Central memory CD8-positive, alpha-beta T cell (primary cell): ENCODE measurements around the gene ADORA2A.
A peak's percentile ranks its signal among the peaks of the same experiment; 100 is the strongest.

Experiments
- ATAC-seq: fragments of 150-1000 bp; cut with Tn5 transposase; replicated peaks from 2 replicates; pipeline ENCODE4 v1.10.0; 2022; ENCODE audit warnings: mild to moderate bottlenecking, moderate FRiP score, moderate number of reproducible peaks; ENCODE audit not compliant: poor library complexity, severe bottlenecking; ENCODE audit errors: extremely low read depth
- DNase-seq, 2 donors: peaks; one replicate each; pipeline ENCODE4 v3.0.0; 2021; ENCODE audit warnings: low spot score in 2 of 2
- H3K27ac Mint-ChIP-seq: one replicate; pipeline ENCODE4 v1.8.0; 2022; ENCODE audit warnings: low read depth, mild to moderate bottlenecking, moderate library complexity, mixed read lengths
- H3K27me3 Mint-ChIP-seq: one replicate; pipeline ENCODE4 v1.8.0; 2022; ENCODE audit warnings: mixed read lengths
- H3K36me3 Mint-ChIP-seq: one replicate; pipeline ENCODE4 v1.8.0; 2022; ENCODE audit warnings: mild to moderate bottlenecking, moderate library complexity, mixed read lengths; ENCODE audit not compliant: insufficient read depth
- H3K4me1 Mint-ChIP-seq: one replicate; pipeline ENCODE4 v1.8.0; 2022; ENCODE audit warnings: mixed read lengths
- H3K4me3 Mint-ChIP-seq: one replicate; pipeline ENCODE4 v1.8.0; 2022; ENCODE audit warnings: mild to moderate bottlenecking, moderate library complexity, mixed read lengths
- H3K9me3 Mint-ChIP-seq: one replicate; pipeline ENCODE4 v1.8.0; 2022; ENCODE audit warnings: mixed read lengths

The ADORA2A gene

GRCh38 chr22:24414984-24415945, 12.1 kb upstream of the ADORA2A start:
- Mint-ChIP-seq H3K4me3 (no peak overlapping the region), H3K4me1 (peaks cover 5% of the 10 kb centered on the region), H3K27ac (no peak overlapping the region), H3K9me3 (no peaks in the 10 kb centered on the region), H3K27me3 (no peaks in the 10 kb centered on the region), H3K36me3 (peaks cover 19% of the 10 kb centered on the region)
- DNase-seq = no peak
- ATAC-seq = no peak

GRCh38 chr22:24416095-24416494, 11.3 kb upstream of the ADORA2A start:
- Mint-ChIP-seq H3K4me3 (no peak overlapping the region), H3K27ac (no peak overlapping the region), H3K4me1 (peaks cover 3% of the 10 kb centered on the region), H3K9me3 (no peaks in the 10 kb centered on the region), H3K36me3 (peaks cover 19% of the 10 kb centered on the region), H3K27me3 (no peaks in the 10 kb centered on the region)
- ATAC-seq (no peak), DNase-seq (no peak)

GRCh38 chr22:24416611-24417010, 10.8 kb upstream of the ADORA2A start:
- Mint-ChIP-seq H3K9me3 (no peaks in the 10 kb centered on the region), H3K27ac (no peak overlapping the region), H3K4me1 (peaks cover 7% of the 10 kb centered on the region), H3K27me3 (no peaks in the 10 kb centered on the region), H3K4me3 (no peak overlapping the region), H3K36me3 (peaks cover 19% of the 10 kb centered on the region)
- ATAC-seq = no peak
- DNase-seq = no peak

- Mint-ChIP-seq H3K27ac (no peak overlapping the region), H3K9me3 (no peaks in the 10 kb centered on the region)
- ATAC-seq = no peak
Measured at GRCh38 chr22:24417200-24417599, 10.2 kb upstream of the ADORA2A start.

GRCh38 chr22:24417901-24418641, 9.3 kb upstream of the ADORA2A start:
- no peaks in the 10 kb centered on the region for H3K9me3 Mint-ChIP-seq
- ATAC-seq (no peak), DNase-seq (no peak)
- H3K27ac Mint-ChIP-seq = no peak overlapping the region
- no peaks in the 10 kb centered on the region for H3K27me3 Mint-ChIP-seq
- H3K4me3 Mint-ChIP-seq = no peak overlapping the region
- H3K4me1 Mint-ChIP-seq = peaks cover 11% of the 10 kb centered on the region
- H3K36me3 Mint-ChIP-seq = peaks cover 18% of the 10 kb centered on the region

More at GRCh38 chr22:24417200-24417599, 10.2 kb upstream of the ADORA2A start:
- Mint-ChIP-seq H3K36me3 (peaks cover 18% of the 10 kb centered on the region), H3K4me3 (no peak overlapping the region), H3K27me3 (no peaks in the 10 kb centered on the region), H3K4me1 (peaks cover 7% of the 10 kb centered on the region)
- no peak for DNase-seq

- peaks cover 20% of the 10 kb centered on the region for H3K36me3 Mint-ChIP-seq
- H3K27ac Mint-ChIP-seq = peak overlapping the region; percentile 44
- no peak for ATAC-seq
- no peaks in the 10 kb centered on the region for H3K27me3 Mint-ChIP-seq
- no peak overlapping the region for H3K4me3 Mint-ChIP-seq
- no peak for DNase-seq
- H3K4me1 Mint-ChIP-seq = peaks cover 11% of the 10 kb centered on the region
- H3K9me3 Mint-ChIP-seq = no peaks in the 10 kb centered on the region
Measured at GRCh38 chr22:24418786-24419474, 8.5 kb upstream of the ADORA2A start.

- H3K36me3 Mint-ChIP-seq = peaks cover 19% of the 10 kb centered on the region
- H3K4me1 Mint-ChIP-seq = peaks cover 11% of the 10 kb centered on the region
- H3K9me3 Mint-ChIP-seq = no peaks in the 10 kb centered on the region
- H3K4me3 Mint-ChIP-seq = no peak overlapping the region
- DNase-seq (no peak), ATAC-seq (no peak)
- H3K27ac Mint-ChIP-seq = peak overlapping the region; percentile 44
- H3K27me3 Mint-ChIP-seq = no peaks in the 10 kb centered on the region
Measured at GRCh38 chr22:24419475-24419850, 7.9 kb upstream of the ADORA2A start.

- H3K4me3 Mint-ChIP-seq = no peak overlapping the region
- H3K4me1 Mint-ChIP-seq = peaks cover 12% of the 10 kb centered on the region
- no peak overlapping the region for H3K27ac Mint-ChIP-seq
- ATAC-seq (no peak), DNase-seq (no peak)
- peaks cover 16% of the 10 kb centered on the region for H3K36me3 Mint-ChIP-seq
- no peaks in the 10 kb centered on the region for H3K9me3 Mint-ChIP-seq
- no peaks in the 10 kb centered on the region for H3K27me3 Mint-ChIP-seq
Measured at GRCh38 chr22:24420072-24420976, 7.1 kb upstream of the ADORA2A start.

- Mint-ChIP-seq H3K9me3 (no peaks in the 10 kb centered on the region), H3K4me1 (peaks cover 18% of the 10 kb centered on the region), H3K36me3 (peaks cover 18% of the 10 kb centered on the region), H3K27ac (no peak overlapping the region), H3K4me3 (no peak overlapping the region), H3K27me3 (no peaks in the 10 kb centered on the region)
- no peak for DNase-seq
- ATAC-seq = no peak
Measured at GRCh38 chr22:24420977-24421343, 6.4 kb upstream of the ADORA2A start.

- H3K27me3 Mint-ChIP-seq = no peaks in the 10 kb centered on the region
- ATAC-seq (peak; percentile 34), DNase-seq (no peak)
- H3K9me3 Mint-ChIP-seq = no peaks in the 10 kb centered on the region
- H3K4me3 Mint-ChIP-seq = no peak overlapping the region
- peaks cover 17% of the 10 kb centered on the region for H3K36me3 Mint-ChIP-seq
- peaks cover 23% of the 10 kb centered on the region for H3K4me1 Mint-ChIP-seq
- no peak overlapping the region for H3K27ac Mint-ChIP-seq
Measured at GRCh38 chr22:24421428-24421931, 5.9 kb upstream of the ADORA2A start.

- peaks cover 19% of the 10 kb centered on the region for H3K36me3 Mint-ChIP-seq
- no peaks in the 10 kb centered on the region for H3K9me3 Mint-ChIP-seq
- H3K4me3 Mint-ChIP-seq = peak overlapping the region; percentile 80
- DNase-seq (no peak), ATAC-seq (no peak)
- H3K27ac Mint-ChIP-seq = peak overlapping the region; percentile 83
- H3K4me1 Mint-ChIP-seq = peaks cover 30% of the 10 kb centered on the region
- H3K27me3 Mint-ChIP-seq = no peaks in the 10 kb centered on the region
Measured at GRCh38 chr22:24422102-24422665, 5.2 kb upstream of the ADORA2A start.
